ENCODE results near the gene ACVR1C.

Gene ACVR1C

DNA sequence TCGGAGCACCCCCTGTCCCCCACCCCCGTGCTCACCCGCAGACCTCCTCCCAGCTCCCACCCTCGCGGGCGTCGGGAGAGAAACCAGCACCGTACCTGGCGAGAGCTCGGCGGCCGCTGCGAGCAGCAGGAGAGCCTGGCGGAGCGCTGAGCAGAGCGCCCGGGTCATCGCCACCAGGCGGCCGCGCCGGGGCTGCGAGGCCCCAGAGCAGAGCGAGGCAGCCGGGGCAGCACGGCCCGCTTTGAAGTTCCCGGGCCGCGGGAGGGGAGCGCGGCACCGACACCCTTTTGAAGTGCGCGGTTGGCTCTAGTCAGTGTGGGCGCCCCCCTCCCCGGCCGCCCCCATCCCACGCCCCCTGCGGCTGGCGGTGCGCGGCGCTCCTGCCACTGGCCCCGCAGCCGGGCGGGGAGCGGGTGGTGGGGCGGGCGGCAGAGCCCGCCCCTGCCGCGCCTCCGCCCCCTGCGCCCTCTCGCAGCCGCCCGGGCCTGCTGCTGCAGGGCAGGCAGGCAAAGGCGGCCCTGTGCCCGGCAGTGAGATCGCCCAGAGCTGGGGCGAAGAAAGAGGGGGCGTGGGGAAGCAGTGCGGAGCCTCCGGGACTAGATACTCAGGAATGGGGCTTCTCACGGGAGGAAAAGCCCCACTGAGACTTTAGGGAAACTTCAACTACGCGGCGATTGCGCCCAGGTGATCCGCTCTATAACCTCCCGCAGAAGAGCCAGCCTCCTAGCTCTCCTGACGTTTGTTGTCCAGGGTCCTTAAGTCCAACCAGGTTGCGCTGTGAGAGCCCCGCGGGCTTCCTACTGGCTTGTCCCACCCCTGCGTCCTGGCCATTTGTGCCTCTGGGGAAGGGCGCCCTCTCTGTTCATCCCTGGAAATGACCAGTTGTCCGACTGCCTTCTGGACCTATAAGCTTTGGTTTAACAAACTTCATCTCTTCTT, at the start of gene ACVR1C:
Gene ACVR1C (minus strand): TSS at position 388 of the 939 bp plus-strand sequence. CDS start 220 bp downstream, at position 168.
- peak within 1 kb of the TSS; percentile 40 for H3K4me3 ChIP-seq (ENCODE audit: low read length)
- no peak for TF ChIP-seq ZNF274 (IDR thresholded peaks at IDR 0.05; ENCODE audit: low read depth, low read length)

- no peak for TF ChIP-seq ZNF274 (IDR thresholded peaks at IDR 0.05; ENCODE audit: low read depth, low read length)
These were observed 49.3 kb upstream of the ACVR1C start for GRCh38 chr2:157677941-157678340.

GRCh38 chr2:157672129-157672528, 43.5 kb upstream of the ACVR1C start:
- H3K4me3 ChIP-seq (ENCODE audit: low read length), result no peak overlapping the region
- no peak for TF ChIP-seq ZNF274 (IDR thresholded peaks at IDR 0.05; ENCODE audit: low read depth, low read length)

More at GRCh38 chr2:157677941-157678340, 49.3 kb upstream of the ACVR1C start:
- no peak overlapping the region for H3K4me3 ChIP-seq (ENCODE audit: low read length)

DNA sequence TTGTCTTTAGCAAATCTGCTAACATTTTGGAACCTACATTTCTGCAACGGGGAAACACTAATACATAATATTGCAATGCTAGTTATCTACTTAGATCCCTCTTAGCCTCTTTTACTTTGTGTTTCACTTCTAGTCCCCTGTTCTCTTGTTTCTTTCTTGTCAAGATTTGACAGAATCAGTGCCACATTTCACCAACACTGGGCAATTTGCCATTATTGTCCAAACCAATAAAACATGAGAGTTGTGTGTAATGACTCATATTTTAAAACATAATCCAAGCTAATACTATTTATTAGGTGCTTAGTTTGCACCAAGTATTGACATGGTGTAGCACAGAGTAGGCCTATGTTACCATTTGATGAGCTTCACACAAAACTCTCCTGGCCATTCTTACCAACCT, 33.7 kb upstream of the ACVR1C start:
- TF ChIP-seq ZNF274 (IDR thresholded peaks at IDR 0.05; ENCODE audit: low read depth, low read length), result no peak
- H3K4me3 ChIP-seq (ENCODE audit: low read length), result no peak overlapping the region

DNA sequence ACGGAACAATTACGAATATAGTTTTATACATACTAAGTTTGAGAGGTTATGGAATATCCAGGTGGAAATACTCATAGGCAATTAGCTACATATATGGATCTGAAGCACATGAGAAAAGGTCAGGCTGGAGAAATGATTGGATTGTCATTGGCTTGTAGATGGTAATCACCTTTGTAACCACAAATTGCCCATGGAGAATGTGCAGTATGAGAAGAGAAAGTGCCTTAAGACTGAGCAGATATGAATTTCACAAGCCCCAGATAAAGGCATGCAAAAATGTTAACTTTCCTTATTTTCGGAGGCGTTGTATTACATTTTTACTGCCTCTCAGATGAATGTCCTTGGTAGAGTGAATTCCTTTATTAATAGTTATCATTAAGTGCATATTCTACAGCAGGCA, 33.1 kb upstream of the ACVR1C start:
- no peak overlapping the region for H3K4me3 ChIP-seq (ENCODE audit: low read length)
- no peak for TF ChIP-seq ZNF274 (IDR thresholded peaks at IDR 0.05; ENCODE audit: low read depth, low read length)

DNA sequence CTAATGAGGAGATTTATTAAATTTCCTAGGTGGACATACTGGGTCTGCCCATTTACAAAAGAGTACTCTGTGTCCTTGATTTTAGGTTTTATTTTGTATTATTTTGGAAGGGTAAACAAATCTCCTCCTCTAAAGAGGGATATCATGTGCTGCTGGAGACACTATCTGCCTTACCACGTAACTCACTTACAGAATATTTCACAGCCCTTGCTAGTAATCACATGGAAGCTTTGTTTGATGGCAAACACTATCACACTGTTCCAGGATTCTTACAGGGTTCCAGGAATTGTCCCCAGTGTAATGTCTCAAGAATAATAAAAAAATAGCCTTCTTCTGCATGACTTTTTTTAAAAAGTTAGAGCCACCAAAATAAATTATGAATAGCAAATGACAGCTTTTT, 29.2 kb upstream of the ACVR1C start:
- TF ChIP-seq ZNF274 (IDR thresholded peaks at IDR 0.05; ENCODE audit: low read depth, low read length), result no peak

GRCh38 chr2:157657101-157657500, 28.4 kb upstream of the ACVR1C start:
- H3K4me3 ChIP-seq (ENCODE audit: low read length), result no peak overlapping the region
- no peak for TF ChIP-seq ZNF274 (IDR thresholded peaks at IDR 0.05; ENCODE audit: low read depth, low read length)

More for the DNA sequence above, 29.2 kb upstream of the ACVR1C start:
- no peak overlapping the region for H3K4me3 ChIP-seq (ENCODE audit: low read length)

DNA sequence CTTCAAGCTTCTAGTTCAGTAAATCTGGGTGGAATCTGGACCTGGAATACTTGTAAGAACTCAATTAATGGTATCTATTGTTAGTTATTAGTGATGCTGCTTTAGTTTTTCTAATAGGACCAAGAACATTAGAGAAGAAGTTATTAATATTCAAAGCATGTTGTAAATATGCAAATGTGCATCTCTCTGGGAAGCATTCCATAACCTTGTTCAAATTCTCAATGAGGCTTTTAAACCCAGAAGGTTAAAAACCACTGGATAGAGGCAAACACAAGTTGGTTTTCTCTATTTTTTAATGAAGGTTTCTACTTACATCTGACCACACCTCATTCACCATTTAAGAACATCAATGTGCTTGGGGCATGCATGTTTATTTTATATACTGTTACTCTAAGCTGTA, 16.1 kb upstream of the ACVR1C start:
- no peak overlapping the region for H3K4me3 ChIP-seq (ENCODE audit: low read length)
- no peak for TF ChIP-seq ZNF274 (IDR thresholded peaks at IDR 0.05; ENCODE audit: low read depth, low read length)

DNA sequence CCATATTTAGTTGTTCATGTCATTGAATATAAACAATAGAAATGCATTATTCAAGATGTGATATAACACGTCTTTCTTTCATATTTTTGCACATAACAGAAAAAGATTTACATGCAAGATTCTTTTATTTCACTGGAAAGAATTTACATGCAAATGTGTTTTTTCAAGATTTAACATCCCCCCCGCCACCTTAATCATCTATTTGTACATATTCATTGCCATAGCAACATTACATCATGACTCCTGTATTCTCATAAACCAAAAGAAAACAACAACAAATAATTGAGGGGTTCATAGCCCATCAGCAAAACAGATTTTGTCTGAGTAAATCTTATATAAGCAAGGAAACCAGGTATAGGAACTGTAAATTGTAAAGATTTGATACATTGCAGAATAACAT, 3.2 kb upstream of the ACVR1C start:
- no peak overlapping the region for H3K4me3 ChIP-seq (ENCODE audit: low read length)
- TF ChIP-seq ZNF274 (IDR thresholded peaks at IDR 0.05; ENCODE audit: low read depth, low read length), result no peak

GRCh38 chr2:157627594-157628476, 829 bp downstream of the ACVR1C start:
- H3K4me3 ChIP-seq (ENCODE audit: low read length), result peak overlapping the region; percentile 11; the same call in 1 of the 2 replicates

GRCh38 chr2:157625296-157625695, 3.4 kb downstream of the ACVR1C start:
- no peak for TF ChIP-seq ZNF274 (IDR thresholded peaks at IDR 0.05; ENCODE audit: low read depth, low read length)
- H3K4me3 ChIP-seq (ENCODE audit: low read length), result no peak overlapping the region

More at GRCh38 chr2:157627594-157628476, 829 bp downstream of the ACVR1C start:
- no peak for TF ChIP-seq ZNF274 (IDR thresholded peaks at IDR 0.05; ENCODE audit: low read depth, low read length)

GRCh38 chr2:157620956-157621355, 7.7 kb downstream of the ACVR1C start:
- H3K4me3 ChIP-seq (ENCODE audit: low read length), result no peak overlapping the region
- no peak for TF ChIP-seq ZNF274 (IDR thresholded peaks at IDR 0.05; ENCODE audit: low read depth, low read length)

GRCh38 chr2:157611726-157612125, 16.9 kb downstream of the ACVR1C start:
- TF ChIP-seq ZNF274 (IDR thresholded peaks at IDR 0.05; ENCODE audit: low read depth, low read length), result no peak
- no peak overlapping the region for H3K4me3 ChIP-seq (ENCODE audit: low read length)

- no peak for TF ChIP-seq ZNF274 (IDR thresholded peaks at IDR 0.05; ENCODE audit: low read depth, low read length)
- H3K4me3 ChIP-seq (ENCODE audit: low read length), result no peak overlapping the region
These were observed 17.6 kb downstream of the ACVR1C start for GRCh38 chr2:157611110-157611509.
